GM18498 (cell line): ENCODE measurements around the gene RAB8A.
"Not testable (repeated sequence)": the region's sequence is repeated elsewhere in the genome, so short reads cannot be mapped to it uniquely, and the experiment has no call there.

Source experiments
- ATAC-seq: cut with Tn5 transposase; IDR thresholded peaks from one replicate; pipeline ENCODE4 v1.9.1; 2021; ENCODE audit warnings: mild to moderate bottlenecking, moderate library complexity; ENCODE audit not compliant: unreplicated experiment

RAB8A gene

GRCh38 chr19:16106121-16106520 is 5.6 kb upstream of the RAB8A start:
- no peak for ATAC-seq

DNA sequence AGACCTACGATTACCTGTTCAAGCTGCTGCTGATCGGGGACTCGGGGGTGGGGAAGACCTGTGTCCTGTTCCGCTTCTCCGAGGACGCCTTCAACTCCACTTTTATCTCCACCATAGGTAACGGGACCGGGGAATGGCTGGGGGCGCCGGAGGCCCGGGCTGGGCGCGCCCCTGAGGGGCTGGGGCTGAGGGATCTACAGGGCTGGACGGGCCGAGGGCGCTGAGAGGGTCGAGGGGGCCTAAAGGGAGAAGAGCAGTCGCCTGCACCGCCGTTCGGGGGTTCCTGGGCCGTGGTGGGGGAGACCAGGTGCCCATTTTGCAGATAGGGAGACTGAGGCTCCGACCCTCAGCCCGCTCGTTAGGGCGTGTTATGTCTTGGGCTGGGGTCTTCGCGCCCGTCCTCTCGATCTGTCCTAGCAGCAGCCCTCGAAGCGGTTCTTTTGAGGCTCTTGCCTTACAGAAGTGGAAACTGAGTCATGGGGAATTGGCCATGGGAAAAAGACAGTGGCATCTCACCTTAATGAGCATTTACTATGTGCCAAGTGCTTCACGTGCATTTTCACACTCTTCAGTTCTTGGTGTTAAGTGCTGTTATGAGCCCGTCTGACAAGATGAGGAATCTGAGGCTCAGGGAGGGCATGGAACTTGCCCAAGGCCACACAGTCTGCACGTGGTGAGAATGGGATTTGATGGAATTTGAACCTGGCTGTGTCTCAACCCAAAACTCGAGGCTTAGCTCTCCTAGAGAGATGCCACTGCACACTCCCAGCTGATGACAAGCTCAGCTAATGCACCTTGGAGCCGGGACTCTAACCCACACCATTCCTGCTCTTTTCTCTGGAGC is 442 bp downstream of the RAB8A start:
- no peak for ATAC-seq

GRCh38 chr19:16112778-16113177 is 1.1 kb downstream of the RAB8A start:
- no peak for ATAC-seq

DNA sequence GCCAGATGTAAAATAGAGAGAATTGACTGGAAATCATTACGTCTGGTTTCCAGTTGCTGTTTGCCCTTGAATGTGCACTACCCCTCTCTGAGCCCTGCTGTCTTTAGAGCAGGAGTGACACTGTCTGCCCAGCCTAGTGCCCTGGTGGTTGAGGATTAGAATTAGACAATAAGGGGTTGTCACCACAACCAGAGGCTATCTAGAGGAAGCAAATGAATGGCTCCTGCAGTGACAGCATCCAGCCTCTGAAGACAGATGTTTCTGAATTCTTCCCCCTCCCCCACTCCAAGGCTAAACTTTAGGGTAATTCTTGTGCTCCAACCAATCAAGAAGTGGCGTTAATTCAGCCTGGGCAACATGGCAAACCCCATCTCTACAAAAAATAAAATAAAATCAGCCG is 2.0 kb downstream of the RAB8A start:
- no peak for ATAC-seq

- no peak for ATAC-seq
Observed at GRCh38 chr19:16115301-16116039, 3.8 kb downstream of the RAB8A start.

- no peak for ATAC-seq
Observed at GRCh38 chr19:16116067-16116466, 4.4 kb downstream of the RAB8A start.

DNA sequence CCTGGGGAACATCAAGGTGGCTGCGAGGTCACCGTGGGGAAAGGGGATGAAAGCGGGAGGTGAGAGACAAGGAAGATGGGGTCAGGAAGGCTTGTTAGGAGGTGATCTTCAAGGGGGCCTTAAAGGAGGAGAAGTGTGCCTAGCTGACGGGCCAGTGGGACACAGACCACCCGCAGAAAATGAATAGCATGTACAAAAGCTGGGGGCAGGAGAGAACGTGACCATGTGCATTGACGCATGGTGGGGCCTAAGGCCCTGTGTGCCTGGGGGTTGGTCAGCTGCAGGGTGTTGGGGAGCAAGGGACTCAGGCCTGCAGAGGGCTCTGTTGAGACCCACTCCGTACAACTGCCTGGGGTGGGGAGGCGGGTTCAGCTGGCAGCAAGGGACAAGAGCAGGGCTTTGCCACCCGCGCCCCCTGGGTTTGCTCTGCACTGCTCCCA is 5.9 kb downstream of the RAB8A start:
- ATAC-seq, result no peak

GRCh38 chr19:16118489-16119033 is 6.9 kb downstream of the RAB8A start:
- ATAC-seq, result peak; percentile 81

DNA sequence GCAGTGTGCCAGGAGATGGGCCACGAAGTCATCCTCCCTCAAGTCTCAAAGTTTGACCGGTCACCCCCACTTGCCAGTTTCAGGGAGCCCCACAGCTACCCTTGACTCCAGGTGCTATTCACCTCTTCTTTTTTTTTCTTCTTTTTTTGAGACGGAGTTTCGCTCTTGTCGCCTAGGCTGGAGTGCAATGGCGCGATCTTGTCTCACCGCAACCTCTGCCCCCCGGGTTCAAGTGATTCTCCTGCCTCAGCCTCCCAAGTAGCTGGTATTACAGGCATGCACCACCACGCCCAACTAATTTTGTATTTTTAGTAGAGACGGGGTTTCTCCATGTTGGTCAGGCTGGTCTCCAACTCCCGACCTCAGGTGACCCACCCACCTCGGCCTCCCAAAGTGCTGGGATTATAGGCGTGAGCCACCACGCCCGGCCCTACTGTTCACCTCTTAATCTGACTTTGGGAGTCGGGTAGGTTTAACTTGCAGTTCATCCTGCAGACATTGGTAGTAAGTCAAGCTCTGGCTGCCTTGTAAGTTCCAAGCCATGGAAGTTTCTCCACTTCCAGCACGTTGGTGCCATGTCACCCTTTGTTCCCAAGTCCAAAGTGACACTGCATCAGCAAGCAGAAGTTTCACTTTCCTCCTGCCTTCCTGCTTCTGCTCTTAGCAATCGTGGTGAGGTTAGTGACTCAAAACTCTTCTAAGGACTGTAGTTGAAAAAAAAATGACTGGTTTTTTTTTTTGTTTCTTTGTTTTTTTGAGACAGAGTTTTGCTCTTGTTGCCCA is 7.6 kb downstream of the RAB8A start:
- not testable (repeated sequence) for ATAC-seq

DNA sequence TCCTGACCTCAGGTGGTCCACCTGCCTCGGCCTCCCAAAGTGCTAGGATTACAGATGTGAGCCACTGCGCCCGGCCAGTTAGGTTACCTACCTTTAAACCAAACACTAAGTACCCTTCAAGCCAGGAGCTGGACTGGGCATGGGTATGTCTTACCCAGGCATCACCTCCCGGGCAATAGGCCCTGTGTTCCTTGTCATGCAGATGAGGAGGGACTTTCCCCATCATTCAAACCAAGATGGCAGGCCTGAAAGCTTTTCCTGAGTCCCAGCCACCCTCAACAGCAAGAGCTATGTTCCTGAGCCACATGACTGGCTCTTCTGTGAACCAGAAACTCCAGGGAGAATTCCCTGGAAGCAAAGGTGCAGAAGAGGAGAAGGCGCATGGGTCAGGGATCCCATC is 9.5 kb downstream of the RAB8A start:
- ATAC-seq, result no peak

DNA sequence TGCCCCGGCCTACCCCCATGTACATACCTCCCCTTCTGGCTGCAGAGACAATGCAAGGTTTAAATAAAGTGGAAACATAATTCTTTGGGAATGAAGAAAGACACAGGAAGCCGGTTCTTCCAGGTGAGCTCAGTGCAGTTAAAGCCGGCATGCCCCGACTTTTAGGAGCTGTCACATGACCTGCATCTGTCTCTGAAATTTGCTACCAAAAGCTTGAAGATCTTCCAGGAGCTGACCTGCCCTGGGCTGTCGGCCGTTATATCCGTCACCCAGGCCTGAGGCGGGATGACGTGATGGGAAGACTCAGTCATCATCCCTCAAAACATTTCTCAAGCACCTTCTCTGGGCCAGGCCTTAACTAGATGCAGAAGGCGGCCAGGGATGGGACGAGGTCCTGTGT is 10.3 kb downstream of the RAB8A start:
- no peak for ATAC-seq

DNA sequence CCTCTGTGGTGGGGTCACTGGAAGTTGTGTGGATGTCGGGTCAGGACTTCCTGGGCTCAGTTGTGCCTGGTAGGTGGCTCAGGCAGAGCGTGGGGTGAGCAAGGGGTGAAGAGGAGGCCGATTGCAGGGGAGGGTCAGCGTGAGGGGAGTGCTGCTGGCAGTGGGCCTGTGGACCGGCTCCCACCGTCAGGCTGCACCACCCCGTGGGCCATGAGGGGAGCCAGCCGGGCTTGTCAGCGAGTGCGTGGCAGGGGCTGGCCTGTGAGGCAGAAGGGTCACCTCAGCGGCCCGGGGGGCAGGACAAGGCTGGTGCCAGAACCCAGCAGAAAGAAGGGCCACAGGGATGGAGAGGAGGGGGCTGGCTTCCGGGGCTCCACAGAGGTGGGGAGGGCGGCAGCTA is 13.3 kb downstream of the RAB8A start:
- no peak for ATAC-seq

GRCh38 chr19:16125737-16126495 is 14.2 kb downstream of the RAB8A start:
- no peak for ATAC-seq

DNA sequence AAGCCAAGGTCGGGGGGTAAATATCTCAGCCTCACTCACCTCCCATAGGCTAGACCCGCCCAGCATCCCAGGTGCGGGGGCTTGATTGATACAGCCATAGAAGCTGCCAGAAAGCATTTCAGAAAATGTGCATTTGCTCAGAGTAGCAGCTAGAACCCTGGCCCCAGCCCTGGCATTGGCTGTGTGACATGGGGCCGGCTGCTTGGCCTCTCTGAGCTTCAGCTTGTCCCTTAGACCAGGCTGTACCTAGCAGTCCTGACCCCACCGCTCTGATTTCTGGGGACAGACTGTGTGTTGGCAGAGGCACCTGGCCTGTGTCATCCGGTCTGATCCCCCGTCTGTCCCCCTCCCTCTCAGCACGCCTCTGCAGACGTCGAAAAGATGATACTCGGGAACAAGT is 15.4 kb downstream of the RAB8A start:
- no peak for ATAC-seq

GRCh38 chr19:16127776-16128371 is 16.2 kb downstream of the RAB8A start:
- ATAC-seq, result no peak

DNA sequence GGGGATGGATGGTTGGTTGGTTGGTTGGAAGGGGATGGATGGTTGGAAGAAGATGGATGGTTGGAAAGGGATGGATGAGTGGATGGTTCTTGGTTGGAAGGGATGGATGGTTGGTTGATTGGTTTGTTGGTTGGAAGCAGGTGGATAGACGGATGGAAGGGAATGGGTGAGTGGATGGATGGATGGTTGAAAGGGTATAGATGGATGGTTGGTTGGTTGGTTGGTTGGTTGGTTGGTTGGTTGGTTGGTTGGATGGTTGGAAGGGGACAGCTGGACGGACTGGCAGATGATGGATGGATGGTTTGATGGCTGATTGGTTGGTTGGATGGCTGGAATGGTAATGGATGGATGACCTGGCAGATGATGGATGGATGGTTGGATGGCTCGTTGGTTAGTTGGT is 20.0 kb downstream of the RAB8A start:
- no peak for ATAC-seq

DNA sequence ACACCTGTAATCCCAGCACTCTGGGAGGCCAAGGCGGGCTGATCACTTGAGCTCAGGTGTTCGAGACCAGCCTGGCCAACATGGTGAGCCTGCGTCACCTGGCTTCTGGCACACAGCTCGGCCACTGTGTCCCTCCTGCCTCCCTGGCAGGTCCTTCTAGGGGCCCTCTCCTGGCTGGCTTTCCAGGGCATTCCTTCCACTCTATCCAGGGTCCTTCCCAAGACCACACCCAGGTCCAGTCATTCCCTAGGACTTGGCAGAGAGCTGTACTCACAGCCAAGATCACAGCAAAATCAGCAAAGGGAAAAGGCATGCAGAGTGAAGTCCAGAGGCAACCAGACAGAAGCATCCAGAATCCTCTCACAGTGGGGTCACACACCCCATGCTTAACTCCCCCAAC is 22.1 kb downstream of the RAB8A start:
- no peak for ATAC-seq

DNA sequence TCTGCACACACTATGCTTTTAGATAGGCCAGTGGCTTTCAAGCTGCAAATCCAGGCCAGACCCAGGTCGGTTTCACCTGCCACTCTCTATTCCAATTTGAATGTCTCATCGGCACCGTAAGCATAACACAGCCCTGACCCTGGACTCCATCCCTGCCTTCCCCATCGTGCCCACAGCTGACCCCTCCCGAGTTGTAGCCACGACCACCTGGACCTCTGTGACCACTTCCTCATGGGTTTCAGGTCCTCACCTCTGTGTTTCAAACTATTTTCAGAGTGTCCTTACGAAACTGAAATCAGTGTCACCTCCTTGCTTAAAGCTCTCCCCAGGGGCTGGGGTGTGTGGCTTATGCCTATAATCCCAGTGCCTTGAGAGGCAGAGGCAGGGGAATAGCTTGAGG is 22.8 kb downstream of the RAB8A start:
- ATAC-seq, result peak; percentile 64

GRCh38 chr19:16135430-16136127 is 23.9 kb downstream of the RAB8A start:
- no peak for ATAC-seq
